ENCODE results near the gene MBD3L1.

GRCh38 chr19:8806661-8807060, 25.5 kb upstream of the MBD3L1 start:
- TF ChIP-seq, protein P1, sequence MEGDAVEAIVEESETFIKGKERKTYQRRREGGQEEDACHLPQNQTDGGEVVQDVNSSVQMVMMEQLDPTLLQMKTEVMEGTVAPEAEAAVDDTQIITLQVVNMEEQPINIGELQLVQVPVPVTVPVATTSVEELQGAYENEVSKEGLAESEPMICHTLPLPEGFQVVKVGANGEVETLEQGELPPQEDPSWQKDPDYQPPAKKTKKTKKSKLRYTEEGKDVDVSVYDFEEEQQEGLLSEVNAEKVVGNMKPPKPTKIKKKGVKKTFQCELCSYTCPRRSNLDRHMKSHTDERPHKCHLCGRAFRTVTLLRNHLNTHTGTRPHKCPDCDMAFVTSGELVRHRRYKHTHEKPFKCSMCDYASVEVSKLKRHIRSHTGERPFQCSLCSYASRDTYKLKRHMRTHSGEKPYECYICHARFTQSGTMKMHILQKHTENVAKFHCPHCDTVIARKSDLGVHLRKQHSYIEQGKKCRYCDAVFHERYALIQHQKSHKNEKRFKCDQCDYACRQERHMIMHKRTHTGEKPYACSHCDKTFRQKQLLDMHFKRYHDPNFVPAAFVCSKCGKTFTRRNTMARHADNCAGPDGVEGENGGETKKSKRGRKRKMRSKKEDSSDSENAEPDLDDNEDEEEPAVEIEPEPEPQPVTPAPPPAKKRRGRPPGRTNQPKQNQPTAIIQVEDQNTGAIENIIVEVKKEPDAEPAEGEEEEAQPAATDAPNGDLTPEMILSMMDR (IDR thresholded peaks at IDR 0.05) = no peak
- no peak for TF ChIP-seq EZH2 (IDR thresholded peaks at IDR 0.05; ENCODE audit: borderline replicate concordance, insufficient read depth, low read depth, low read length, poor library complexity, severe bottlenecking)

Data from B cell (primary cell).